HEK293 (cell line): Measurements from ENCODE around the gene LAMA1.

Experiments used
- CTCF ChIP-seq: fragments of 450-650 bp; formaldehyde crosslinking; IDR thresholded peaks from 2 replicates; pipeline ENCODE4 v1.5.1; 2016; ENCODE audit warnings: missing biosample characterization, missing genetic modification characterization
- ZBTB1 ChIP-seq: fragments of 450-650 bp; formaldehyde crosslinking; IDR thresholded peaks from 2 replicates; pipeline ENCODE4 v1.5.1; 2016; ENCODE audit warnings: missing biosample characterization, missing genetic modification characterization

GRCh38 chr18:6947338-6948030 lies 170.1 kb downstream of the LAMA1 start:
- TF ChIP-seq ZBTB1, result no peak
- TF ChIP-seq CTCF (tag by site-specific recombination), result no peak
